SK-N-MC (cell line): ENCODE results near the gene YKT6.

Experiments
- DNase-seq: peaks from one replicate; pipeline ENCODE4 v3.0.0-alpha.2; 2011; ENCODE audit warnings: low read depth, low spot score
- H3K27ac ChIP-seq: fragments of 200-600 bp; sonication (generic); 2 replicates; pipeline ENCODE4 v1.5.1; 2016; ENCODE audit warnings: mixed run types
- H3K36me3 ChIP-seq: fragments of 200-600 bp; sonication (generic); 2 replicates; pipeline ENCODE4 v1.6.1; 2017; ENCODE audit warnings: antibody characterized with exemption, low read length, mixed read lengths; ENCODE audit not compliant: insufficient read depth
- H3K4me3 ChIP-seq: fragments of 200-600 bp; sonication (generic); 2 replicates; pipeline ENCODE4 v1.5.1; 2016
- H3K9ac ChIP-seq: fragments of 200-600 bp; sonication (generic); 2 replicates; pipeline ENCODE4 v1.8.0; 2017; ENCODE audit warnings: mixed run types, mixed read lengths; ENCODE audit not compliant: insufficient read length
- H3K9me3 ChIP-seq: fragments of 200-600 bp; sonication (generic); 2 replicates; pipeline ENCODE4 v1.6.1; 2017; ENCODE audit warnings: low read depth, mild to moderate bottlenecking, antibody characterized with exemption, low read length, moderate library complexity, mixed read lengths
- EZH2 ChIP-seq: fragments of 200-600 bp; sonication (generic); IDR thresholded peaks from one replicate; pipeline ENCODE4 v1.6.1; 2017; ENCODE audit warnings: antibody characterized with exemption
- FOXP2 ChIP-seq: optimal IDR thresholded peaks from 2 replicates; pipeline ENCODE3; 2011; ENCODE audit warnings: mild to moderate bottlenecking, moderate library complexity; ENCODE audit not compliant: insufficient read depth; ENCODE audit errors: extremely low read length, control extremely low read depth
- POLR2AphosphoS5 ChIP-seq: IDR thresholded peaks from 2 replicates; pipeline ENCODE4 v1.6.1; 2012; ENCODE audit warnings: mild to moderate bottlenecking, low read depth, low read length, borderline replicate concordance

The YKT6 gene

DNA sequence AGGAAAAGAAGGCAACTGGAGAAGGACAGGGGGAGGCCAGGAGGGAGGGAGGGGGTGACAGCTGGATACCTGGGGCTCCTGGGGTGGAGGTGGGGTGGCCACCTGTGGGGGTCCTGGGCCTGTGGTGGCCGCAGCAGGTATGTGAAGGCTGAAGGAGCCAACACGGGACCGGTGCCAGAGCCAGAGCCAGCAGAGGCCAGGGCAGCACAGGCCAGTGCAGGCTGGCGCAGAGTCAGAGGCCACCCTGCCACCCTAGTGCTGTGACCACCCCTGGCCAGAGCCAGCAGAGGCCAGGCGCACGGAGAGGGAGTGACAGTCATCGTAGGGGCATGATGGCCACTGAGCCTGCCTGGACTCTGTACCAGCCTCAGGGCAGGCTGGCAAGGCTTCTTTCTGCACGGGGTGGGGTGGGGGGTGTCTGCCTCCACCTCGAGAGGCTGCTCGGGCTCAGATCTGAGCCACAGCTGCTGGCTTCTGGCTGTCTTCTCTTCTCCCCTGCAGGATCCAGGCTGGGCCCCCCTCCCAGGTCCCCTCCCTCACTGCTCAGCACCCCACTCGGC is 28.8 kb downstream of the YKT6 start:
- no peaks in the 10 kb centered on the region for H3K9me3 ChIP-seq
- no peak for TF ChIP-seq EZH2
- no peak for TF ChIP-seq FOXP2
- TF ChIP-seq POLR2AphosphoS5, result no peak
- no peak overlapping the region for H3K27ac ChIP-seq
- no peak overlapping the region for H3K9ac ChIP-seq
- no peak for DNase-seq
- H3K4me3 ChIP-seq, result no peak overlapping the region
- H3K36me3 ChIP-seq, result no peaks in the 10 kb centered on the region

DNA sequence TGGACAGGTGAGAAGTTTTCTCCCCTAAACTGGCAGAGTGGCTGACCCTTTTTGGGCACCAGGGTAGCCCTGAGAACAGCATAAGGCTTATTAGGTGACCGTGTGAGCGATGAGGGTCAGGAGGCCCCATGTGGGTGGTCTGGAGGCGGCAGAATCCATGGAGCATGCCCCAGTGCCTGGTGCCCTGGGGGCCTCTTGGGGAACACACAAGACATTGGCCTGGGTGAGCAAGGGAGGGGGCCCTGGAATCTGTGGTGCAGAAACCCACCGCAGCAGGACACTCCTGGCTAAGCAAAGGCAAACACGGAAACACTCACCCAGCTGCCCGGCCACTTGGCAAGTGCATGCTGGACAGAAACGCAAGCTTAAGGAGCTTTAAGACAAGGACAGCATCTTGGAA is 29.5 kb downstream of the YKT6 start:
- H3K36me3 ChIP-seq, result no peaks in the 10 kb centered on the region
- H3K4me3 ChIP-seq, result no peak overlapping the region
- no peak overlapping the region for H3K27ac ChIP-seq
- TF ChIP-seq EZH2, result no peak
- no peak for TF ChIP-seq POLR2AphosphoS5
- TF ChIP-seq FOXP2, result no peak
- DNase-seq, result no peak
- H3K9ac ChIP-seq, result no peak overlapping the region
- no peaks in the 10 kb centered on the region for H3K9me3 ChIP-seq

DNA sequence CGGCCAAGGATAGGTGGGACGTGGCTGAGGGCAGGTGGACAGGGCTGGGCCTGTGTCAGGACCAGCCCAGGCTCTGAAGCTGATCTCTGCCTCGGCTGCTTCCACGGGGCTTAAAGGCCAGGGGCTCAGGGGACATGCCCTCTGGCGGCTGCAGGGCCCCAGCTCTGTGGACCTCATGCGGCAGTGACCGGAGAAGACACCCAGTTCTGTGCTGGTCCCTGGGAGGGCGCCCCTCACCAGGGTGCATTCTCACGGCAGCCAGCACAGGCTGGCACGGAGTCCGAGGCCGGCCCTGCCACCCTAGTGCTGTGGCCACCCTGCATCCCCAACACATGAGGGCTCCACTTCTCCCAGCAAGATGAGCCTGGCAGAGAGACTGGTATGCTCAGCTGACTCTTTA is 30.3 kb downstream of the YKT6 start:
- Histone ChIP-seq H3K4me3 (no peak overlapping the region), H3K9me3 (no peaks in the 10 kb centered on the region), H3K9ac (no peak overlapping the region), H3K27ac (no peak overlapping the region), H3K36me3 (no peaks in the 10 kb centered on the region)
- TF ChIP-seq POLR2AphosphoS5 (no peak), EZH2 (no peak), FOXP2 (no peak)
- DNase-seq, result no peak

- DNase-seq, result no peak
These were observed 31.6 kb downstream of the YKT6 start for GRCh38 chr7:44232396-44232795.

GRCh38 chr7:44232901-44233715 is 32.3 kb downstream of the YKT6 start:
- no peaks in the 10 kb centered on the region for H3K36me3 ChIP-seq
- no peak overlapping the region for H3K27ac ChIP-seq
- H3K9ac ChIP-seq, result no peak overlapping the region
- DNase-seq, result no peak
- no peak overlapping the region for H3K4me3 ChIP-seq
- no peak for TF ChIP-seq FOXP2
- TF ChIP-seq EZH2, result no peak
- TF ChIP-seq POLR2AphosphoS5, result no peak
- no peaks in the 10 kb centered on the region for H3K9me3 ChIP-seq

More at GRCh38 chr7:44232396-44232795, 31.6 kb downstream of the YKT6 start:
- no peaks in the 10 kb centered on the region for H3K9me3 ChIP-seq
- no peak overlapping the region for H3K27ac ChIP-seq
- H3K4me3 ChIP-seq, result no peak overlapping the region
- no peak for TF ChIP-seq FOXP2
- no peak for TF ChIP-seq POLR2AphosphoS5
- TF ChIP-seq EZH2, result no peak
- no peaks in the 10 kb centered on the region for H3K36me3 ChIP-seq
- no peak overlapping the region for H3K9ac ChIP-seq

DNA sequence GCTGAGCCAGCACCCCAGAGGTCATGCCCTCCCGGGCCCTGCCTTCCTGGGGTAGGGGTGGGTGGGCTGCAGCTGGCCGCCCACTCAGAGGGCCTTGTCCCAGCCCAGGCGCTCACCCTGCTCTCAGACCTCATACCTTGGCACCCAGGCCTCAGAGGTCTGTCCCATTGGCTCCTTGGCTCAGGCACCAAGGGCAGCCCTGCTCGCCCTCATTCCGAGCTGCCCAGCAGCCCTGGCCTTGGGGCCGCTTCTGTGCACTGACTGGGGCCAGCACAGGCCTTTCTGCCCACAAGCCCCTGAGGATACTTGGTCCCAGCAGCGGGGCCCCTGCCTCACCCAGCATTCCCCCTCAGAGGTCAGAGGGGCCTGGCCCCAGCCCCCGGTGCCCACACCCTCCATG is 34.3 kb downstream of the YKT6 start:
- TF ChIP-seq FOXP2 (no peak), EZH2 (no peak), POLR2AphosphoS5 (no peak)
- no peak overlapping the region for H3K4me3 ChIP-seq
- H3K9me3 ChIP-seq, result no peaks in the 10 kb centered on the region
- H3K27ac ChIP-seq, result no peak overlapping the region
- no peak overlapping the region for H3K9ac ChIP-seq
- H3K36me3 ChIP-seq, result no peaks in the 10 kb centered on the region
- no peak for DNase-seq

DNA sequence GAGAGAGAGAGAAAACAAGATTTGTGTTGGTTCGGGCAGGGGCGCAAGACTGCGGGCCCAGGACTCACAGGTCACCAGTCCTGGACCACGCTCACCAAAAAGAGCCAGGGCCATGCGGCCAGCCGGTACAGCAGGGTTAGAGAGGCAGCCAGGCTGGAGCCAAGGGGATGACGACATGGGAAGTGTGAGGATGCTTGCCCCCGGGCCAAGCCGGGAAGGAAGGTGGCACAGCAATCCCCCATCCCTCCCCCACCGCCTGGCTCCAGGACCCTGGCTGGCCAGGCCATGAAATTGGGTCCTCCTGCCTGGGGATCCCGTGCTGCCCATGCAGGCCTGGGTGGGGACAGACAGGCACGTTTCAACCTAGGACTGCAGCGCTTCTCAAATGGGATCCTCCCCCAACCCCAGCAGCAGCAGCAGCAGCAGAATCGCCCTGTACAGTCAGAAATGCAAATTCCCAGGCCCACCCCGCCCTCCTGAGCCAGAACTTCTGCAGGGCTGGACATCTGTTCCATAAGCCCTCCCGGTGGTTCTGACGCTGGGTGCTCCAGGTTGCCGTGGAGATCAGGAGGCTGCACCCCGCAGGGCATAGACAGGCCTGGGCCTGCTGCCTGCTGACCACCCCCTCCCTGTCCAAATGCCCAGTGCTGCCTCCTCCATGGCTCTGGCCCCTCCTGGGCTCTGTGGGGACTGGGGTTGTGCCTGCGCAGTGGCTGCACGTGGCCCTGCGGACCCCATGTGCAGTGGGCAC is 35.0 kb downstream of the YKT6 start:
- no peak for DNase-seq
- H3K27ac ChIP-seq, result no peak overlapping the region
- no peak overlapping the region for H3K9ac ChIP-seq
- H3K9me3 ChIP-seq, result no peaks in the 10 kb centered on the region
- no peak overlapping the region for H3K4me3 ChIP-seq
- TF ChIP-seq POLR2AphosphoS5 (no peak), FOXP2 (no peak), EZH2 (no peak)
- no peaks in the 10 kb centered on the region for H3K36me3 ChIP-seq

DNA sequence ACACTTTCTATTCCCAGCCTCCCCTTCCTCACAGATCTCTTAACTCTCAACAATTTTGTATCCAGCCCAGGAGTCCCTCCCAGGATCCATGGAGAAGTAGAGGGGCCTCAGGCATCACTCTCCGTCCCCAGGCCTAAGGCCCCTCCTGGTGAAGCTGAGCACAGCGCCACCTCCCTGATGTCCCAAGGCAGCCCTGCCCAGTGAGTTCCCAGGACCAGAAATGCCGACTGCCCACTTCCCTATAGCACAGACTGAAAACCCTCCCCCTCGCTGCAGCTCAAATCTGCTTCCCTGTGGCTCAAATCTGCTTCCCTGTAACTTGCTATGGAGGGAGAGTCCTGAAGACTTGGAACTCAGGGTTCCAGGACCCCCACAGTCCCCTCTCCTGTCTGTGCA is 35.6 kb downstream of the YKT6 start:
- TF ChIP-seq FOXP2, result no peak
- TF ChIP-seq EZH2, result no peak
- no peak for TF ChIP-seq POLR2AphosphoS5

More for the DNA sequence above, 35.6 kb downstream of the YKT6 start:
- no peak overlapping the region for H3K27ac ChIP-seq
- no peak overlapping the region for H3K4me3 ChIP-seq
- no peaks in the 10 kb centered on the region for H3K36me3 ChIP-seq
- no peak for DNase-seq
- no peak overlapping the region for H3K9ac ChIP-seq
- H3K9me3 ChIP-seq, result no peaks in the 10 kb centered on the region
